Upper lobe of right lung (tissue), 1 donor: ENCODE measurements around the gene NOTCH4. TPM values are rescaled to one million over a fixed set of nuclear protein-coding genes. Genes with fewer than 3 reads are reported as not detected.

ENCODE experiments used
- ATAC-seq: fragments of 200-7000 bp; cut with Tn5 transposase; one replicate; pipeline ENCODE4 v1.9.1; 2020; ENCODE audit warnings: mild to moderate bottlenecking, moderate library complexity
- DNase-seq: peaks from one replicate; pipeline ENCODE4 v3.0.0-alpha.2; 2020
- H3K27ac ChIP-seq: fragments of 200-600 bp; one replicate; pipeline ENCODE4 v1.8.0; 2022
- H3K27me3 ChIP-seq: fragments of 200-600 bp; one replicate; pipeline ENCODE4 v1.8.0; 2022; ENCODE audit warnings: mild to moderate bottlenecking
- H3K36me3 ChIP-seq: fragments of 200-600 bp; one replicate; pipeline ENCODE4 v1.8.0; 2022
- H3K4me1 ChIP-seq: fragments of 200-600 bp; one replicate; pipeline ENCODE4 v1.8.0; 2022
- H3K4me3 ChIP-seq: fragments of 200-600 bp; one replicate; pipeline ENCODE4 v1.8.0; 2022; ENCODE audit warnings: mild to moderate bottlenecking
- H3K9me3 ChIP-seq: fragments of 200-600 bp; one replicate; pipeline ENCODE4 v1.8.0; 2022
- CTCF ChIP-seq: fragments of 200-600 bp; IDR thresholded peaks from one replicate; pipeline ENCODE4 v1.8.0; 2022; ENCODE audit warnings: antibody characterized with exemption
- intact Hi-C: fragments of 100-400 bp; cut with DNase I; formaldehyde crosslinking; loops from one replicate; pipeline ENCODE4 v1.11.0; 2022
- total RNA-seq: library from RNA; stranded (reverse); fragmentation: NEBNext Ultra II Directional; extraction: Animal tissue kit (Norgen Biotek cat#: 25700); gene quantifications from one replicate; pipeline ENCODE4 v1.2.1, GENCODE V29; 2021
- donor health status: DM: no; HTN: yes; CAD: no; lungs with severe emphysema.

Gene NOTCH4
- total RNA-seq, 1 donor from 2014 or later = 78.7 TPM

DNA sequence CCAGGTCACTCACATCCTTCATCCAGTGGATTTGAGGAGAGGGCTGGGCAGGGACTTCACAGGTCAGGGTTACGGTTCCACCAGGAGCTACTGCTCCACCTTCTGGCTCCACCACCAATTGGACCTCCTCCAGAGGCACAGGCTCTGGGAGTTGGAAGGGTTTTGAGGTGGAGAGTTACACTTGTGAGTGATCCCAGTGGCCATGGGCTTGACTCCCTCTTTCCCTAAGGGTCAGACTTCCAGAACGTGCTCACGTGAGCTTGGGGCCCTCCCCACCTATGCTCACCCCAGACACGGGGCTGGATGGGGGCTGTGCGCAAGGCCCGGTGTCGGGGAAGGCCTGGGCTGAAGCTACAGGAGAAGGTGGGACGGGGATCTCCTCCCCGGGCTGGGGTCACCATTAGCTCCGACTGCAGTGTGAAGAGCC, 41.3 kb downstream of the NOTCH4 start:
- no peak for TF ChIP-seq CTCF
- intact Hi-C loops = no loop called here
- Histone ChIP-seq H3K27ac (peak overlapping the region; percentile 77), H3K27me3 (no peaks in the 10 kb centered on the region), H3K36me3 (peaks cover 39% of the 10 kb centered on the region), H3K4me1 (peaks cover 40% of the 10 kb centered on the region), H3K9me3 (no peaks in the 10 kb centered on the region), H3K4me3 (peak overlapping the region; percentile 28)
- ATAC-seq = no peak
- no peak for DNase-seq

DNA sequence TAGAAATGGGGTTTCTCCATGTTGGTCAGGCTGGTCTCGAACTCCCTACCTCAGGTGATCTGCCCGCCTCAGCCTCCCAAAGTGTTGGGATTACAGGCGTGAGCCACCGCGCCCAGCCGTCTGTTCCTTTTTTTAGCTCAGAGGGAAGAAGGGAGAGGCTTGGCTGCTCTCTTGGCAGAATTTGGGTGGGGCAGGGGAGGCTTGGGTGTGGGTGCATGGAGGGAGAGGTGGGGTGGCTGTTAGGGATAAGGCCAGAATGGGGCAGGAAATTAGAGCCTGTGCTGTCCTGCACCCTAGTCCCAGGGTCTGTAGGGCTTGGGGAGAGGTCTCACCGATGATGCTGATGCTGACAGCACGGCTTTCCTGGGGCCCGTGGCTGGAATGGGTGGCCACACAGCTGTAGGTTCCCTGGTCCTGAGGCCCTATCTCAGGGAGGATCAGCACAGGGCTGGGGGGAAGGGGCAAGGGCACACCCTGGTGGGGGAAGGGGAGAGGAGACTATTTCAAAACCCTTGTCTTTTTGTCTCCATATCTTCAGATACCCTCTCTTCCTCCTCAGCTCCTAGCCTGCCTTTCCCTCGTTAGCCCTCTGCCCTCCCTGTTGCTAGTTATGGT, 41.8 kb downstream of the NOTCH4 start:
- no peak for TF ChIP-seq CTCF
- Histone ChIP-seq H3K27ac (peak overlapping the region; percentile 19), H3K36me3 (peaks cover 34% of the 10 kb centered on the region), H3K27me3 (no peaks in the 10 kb centered on the region), H3K4me3 (peak overlapping the region; percentile 28), H3K9me3 (no peaks in the 10 kb centered on the region), H3K4me1 (peaks cover 41% of the 10 kb centered on the region)
- DNase-seq (no peak), ATAC-seq (no peak)
- intact Hi-C loops = no loop called here

GRCh38 chr6:32181148-32181702, 42.6 kb downstream of the NOTCH4 start:
- H3K4me1 ChIP-seq = peaks cover 41% of the 10 kb centered on the region
- no peaks in the 10 kb centered on the region for H3K27me3 ChIP-seq
- no peak for TF ChIP-seq CTCF
- intact Hi-C loops = no loop called here
- H3K36me3 ChIP-seq = peaks cover 26% of the 10 kb centered on the region
- H3K27ac ChIP-seq = peak overlapping the region; percentile 19
- no peaks in the 10 kb centered on the region for H3K9me3 ChIP-seq
- ATAC-seq (no peak), DNase-seq (no peak)
- H3K4me3 ChIP-seq = peak overlapping the region; percentile 10

DNA sequence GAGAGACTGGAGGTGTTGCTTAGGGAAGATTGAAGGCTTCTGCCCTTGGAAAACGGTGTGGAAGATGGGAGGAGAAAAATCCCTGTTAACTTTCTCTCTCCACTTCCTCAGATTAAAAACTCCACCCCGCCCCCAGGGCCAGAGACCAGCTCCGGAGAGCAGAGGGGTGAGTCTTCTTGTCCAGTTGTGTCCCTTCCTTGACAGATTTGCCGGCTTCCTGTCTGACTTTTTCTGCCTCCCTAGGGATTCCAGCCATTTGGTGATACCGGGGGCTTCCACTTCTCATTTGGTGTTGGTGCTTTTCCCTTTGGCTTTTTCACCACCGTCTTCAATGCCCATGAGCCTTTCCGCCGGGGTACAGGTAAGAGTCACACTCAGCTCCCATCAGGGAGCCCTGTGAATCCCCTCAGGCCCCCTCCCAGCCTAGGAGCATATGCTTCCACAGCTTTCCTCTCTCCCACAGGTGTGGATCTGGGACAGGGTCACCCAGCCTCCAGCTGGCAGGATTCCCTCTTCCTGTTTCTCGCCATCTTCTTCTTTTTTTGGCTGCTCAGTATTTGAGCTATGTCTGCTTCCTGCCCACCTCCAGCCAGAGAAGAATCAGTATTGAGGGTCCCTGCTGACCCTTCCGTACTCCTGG, 44.0 kb downstream of the NOTCH4 start:
- no peaks in the 10 kb centered on the region for H3K27me3 ChIP-seq
- ATAC-seq (no peak), DNase-seq (no peak)
- no peak overlapping the region for H3K27ac ChIP-seq
- no peak overlapping the region for H3K4me3 ChIP-seq
- peaks cover 26% of the 10 kb centered on the region for H3K36me3 ChIP-seq
- no peak for TF ChIP-seq CTCF
- intact Hi-C loops = no loop called here
- no peaks in the 10 kb centered on the region for H3K9me3 ChIP-seq
- H3K4me1 ChIP-seq = peaks cover 44% of the 10 kb centered on the region

GRCh38 chr6:32178547-32179440, 45.1 kb downstream of the NOTCH4 start:
- no peak for TF ChIP-seq CTCF
- ATAC-seq (no peak), DNase-seq (peak; percentile 85)
- intact Hi-C loops = no loop called here
- Histone ChIP-seq H3K27me3 (no peaks in the 10 kb centered on the region), H3K36me3 (peaks cover 26% of the 10 kb centered on the region), H3K4me1 (peaks cover 40% of the 10 kb centered on the region), H3K27ac (peak overlapping the region; percentile 98), H3K4me3 (peak overlapping the region; percentile 85), H3K9me3 (no peaks in the 10 kb centered on the region)
